T47D (cell line): ENCODE data around the gene ODAD3.
"Not testable (repeated sequence)": the region's sequence is repeated elsewhere in the genome, so short reads cannot be mapped to it uniquely, and the experiment has no call there.

Experiments used
- DNase-seq, 2 experiments: peaks; one replicate each; pipeline versions ENCODE4 v3.0.0 to v3.0.0-alpha.2; 2011 to 2012; ENCODE audit warnings: low read depth in 1 of 2, low spot score in 1 of 2
- JUND ChIP-seq: IDR thresholded peaks from 2 replicates; pipeline ENCODE4 v1.6.1; 2012; ENCODE audit warnings: low read depth
- in situ Hi-C: cut with HindIII; loops from 2 replicates; pipeline ENCODE4 v1.10.0; 2016; ENCODE audit warnings: low sequenced_read_pairs, low pct_unique_long_range_greater_than_20kb

Gene ODAD3

DNA sequence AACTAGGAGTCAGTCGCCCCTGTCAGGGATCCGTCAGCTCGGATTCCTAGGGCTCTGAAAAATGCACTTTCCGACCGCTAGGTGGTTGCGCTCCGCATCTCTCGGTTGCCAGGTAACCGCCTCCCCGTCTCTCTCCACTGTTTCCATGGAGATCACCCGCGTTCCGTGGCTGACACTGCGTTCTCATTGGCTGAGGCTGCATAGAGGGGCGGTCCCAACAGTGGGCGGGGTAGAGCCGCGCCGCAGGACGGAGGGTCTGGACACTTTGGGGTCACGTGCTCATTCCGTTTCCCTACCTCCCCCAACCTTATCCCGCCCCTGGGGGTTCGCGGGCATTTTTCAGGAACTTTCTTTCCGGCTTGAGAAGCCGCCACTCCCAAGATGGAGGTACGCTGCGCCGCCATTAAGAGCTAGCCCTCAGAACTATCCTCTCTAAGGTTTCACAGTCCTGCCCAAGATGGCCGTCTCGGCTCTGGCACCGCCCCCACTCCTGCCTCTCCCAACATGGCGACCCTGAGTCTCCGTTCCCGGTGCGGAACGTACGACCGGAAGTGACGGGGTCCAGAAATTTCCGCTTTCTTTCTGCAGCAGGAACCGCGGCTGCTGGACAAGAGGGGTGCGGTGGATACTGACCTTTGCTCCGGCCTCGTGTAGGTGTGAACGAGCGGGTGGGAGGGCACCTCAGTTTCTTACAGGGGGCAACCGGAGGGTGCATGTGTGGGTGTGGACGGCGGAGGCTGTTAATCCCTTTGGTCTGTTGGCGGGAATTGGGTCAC is at the start of gene ODAD3, which contains the start of gene PRKCSH:
ODAD3 (minus strand) TSS at position 65 of the 776 bp plus-strand sequence. CDS start 105 bp downstream, outside the sequence.
PRKCSH (plus strand) TSS at position 579 of the 776 bp plus-strand sequence. CDS start 483 bp downstream, outside the sequence.
- no peak for TF ChIP-seq JUND
- peak; percentile 86 to 99 for DNase-seq
- in situ Hi-C loops: no loop called here

DNA sequence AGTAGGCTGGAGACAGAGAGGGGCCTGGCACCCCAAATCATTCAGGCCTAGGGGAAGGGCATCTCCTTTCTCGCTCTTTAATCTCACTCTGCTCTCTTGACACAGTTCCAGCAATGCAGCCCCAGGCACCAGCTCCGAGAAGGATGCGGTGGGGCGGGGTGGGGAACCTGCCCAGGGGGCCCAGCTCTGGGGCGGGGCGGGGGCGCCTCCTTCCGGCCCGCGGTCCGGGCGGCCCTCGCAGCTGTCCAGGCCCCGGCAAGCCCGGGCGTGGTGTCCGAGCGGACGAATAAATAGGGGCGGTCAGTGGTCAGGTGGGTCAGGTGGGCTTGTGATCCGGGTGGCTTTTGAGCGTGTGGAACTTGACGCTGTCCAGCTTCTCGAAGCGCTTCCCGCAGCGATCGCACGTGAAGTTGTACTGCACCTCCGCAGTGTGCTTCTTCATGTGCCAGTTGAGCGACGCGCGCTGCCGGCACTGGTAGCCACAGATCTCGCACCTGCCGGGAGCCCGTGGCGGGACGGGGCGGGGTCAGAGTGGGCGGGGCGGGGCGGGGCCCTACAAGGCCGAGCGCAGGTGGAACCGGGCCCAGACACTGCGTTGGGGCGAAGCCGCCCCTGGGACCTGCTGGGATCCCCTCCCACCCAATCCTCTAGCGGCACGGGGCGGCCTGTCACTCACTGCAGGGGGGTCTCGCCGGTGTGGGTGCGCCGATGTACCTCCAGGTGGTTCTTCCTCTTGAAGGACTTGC is 48.6 kb upstream of the ODAD3 start:
- TF ChIP-seq JUND: no peak
- in situ Hi-C loops: no loop called here

DNA sequence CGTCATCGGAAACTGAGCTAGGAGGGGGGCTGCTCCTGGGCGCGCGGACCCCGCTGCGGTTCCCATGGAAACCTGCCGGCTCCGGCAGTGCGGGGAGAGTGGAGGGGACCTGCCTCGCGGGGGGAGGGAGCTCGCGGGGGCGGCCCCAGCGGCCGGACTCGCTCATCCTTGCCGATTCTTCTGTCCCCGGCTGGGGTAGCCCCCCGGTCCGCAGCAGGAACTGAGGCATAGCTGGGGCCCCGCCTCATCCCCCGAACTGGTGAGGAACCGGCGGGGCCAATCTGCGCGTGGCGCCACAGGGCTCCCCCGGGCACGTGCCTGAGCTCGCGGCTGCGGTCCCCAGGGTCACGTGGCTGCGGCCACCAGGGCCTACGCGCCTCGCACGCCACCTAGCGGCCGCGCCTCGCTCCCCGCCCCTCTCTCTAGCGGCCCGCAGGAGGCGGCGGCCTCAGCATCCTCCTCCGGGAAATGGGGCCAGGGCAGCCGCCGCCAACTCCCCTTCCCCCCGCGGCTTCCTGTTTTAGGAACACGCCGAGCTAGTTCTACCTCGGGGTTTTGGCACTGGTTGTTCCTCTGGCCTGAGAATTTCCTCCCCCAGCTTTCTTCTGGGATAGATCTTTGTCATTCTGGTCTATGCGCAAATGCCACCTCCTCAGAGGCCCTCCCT is 47.6 kb upstream of the ODAD3 start:
- in situ Hi-C loops: no loop called here
- no peak for TF ChIP-seq JUND
- DNase-seq: peak; percentile 74 to 90

More for the DNA sequence above, 48.6 kb upstream of the ODAD3 start:
- no peak for DNase-seq

DNA sequence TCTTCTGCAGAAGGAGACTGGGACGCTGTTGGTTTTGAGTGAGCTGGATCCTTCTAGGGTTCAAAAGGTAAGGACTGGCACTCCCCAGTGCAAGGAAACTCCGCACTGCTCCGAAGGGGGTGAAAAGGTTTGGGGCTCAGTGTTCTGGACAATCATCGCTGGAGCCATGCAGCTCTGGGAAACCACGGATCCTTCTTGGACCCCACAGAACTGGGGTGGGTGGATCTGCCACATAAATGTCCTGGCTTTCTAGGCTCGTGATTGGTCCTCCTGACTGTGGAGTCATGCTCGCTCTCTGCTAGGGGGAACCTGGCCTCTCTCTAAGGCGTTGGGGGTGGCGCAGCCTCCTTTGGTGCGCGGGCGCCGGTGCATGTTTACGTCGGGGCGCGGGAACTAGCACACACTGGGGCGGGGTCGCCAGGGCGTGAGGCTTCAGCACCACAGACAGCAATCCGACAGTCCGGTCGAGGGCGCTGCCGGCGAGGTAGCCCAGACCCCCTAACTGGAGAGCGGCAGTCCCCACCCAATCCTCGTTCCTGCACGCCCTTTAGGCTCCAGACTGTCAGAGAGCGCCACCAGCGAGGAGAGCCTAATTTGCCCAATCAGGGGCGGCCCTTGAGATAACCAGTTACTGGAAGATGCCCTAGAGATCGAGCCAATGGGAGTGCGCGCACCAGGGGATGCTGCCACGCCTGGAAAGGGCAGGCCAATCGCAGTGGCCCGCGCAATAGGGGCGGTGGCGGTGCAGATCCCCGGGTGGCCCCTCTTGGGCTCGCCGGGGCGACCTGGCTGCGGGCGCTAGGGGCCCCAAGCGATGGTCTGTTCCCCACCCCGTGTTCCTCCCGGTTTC is 46.8 kb upstream of the ODAD3 start:
- DNase-seq: no peak
- no peak for TF ChIP-seq JUND
- in situ Hi-C loops: no loop called here

DNA sequence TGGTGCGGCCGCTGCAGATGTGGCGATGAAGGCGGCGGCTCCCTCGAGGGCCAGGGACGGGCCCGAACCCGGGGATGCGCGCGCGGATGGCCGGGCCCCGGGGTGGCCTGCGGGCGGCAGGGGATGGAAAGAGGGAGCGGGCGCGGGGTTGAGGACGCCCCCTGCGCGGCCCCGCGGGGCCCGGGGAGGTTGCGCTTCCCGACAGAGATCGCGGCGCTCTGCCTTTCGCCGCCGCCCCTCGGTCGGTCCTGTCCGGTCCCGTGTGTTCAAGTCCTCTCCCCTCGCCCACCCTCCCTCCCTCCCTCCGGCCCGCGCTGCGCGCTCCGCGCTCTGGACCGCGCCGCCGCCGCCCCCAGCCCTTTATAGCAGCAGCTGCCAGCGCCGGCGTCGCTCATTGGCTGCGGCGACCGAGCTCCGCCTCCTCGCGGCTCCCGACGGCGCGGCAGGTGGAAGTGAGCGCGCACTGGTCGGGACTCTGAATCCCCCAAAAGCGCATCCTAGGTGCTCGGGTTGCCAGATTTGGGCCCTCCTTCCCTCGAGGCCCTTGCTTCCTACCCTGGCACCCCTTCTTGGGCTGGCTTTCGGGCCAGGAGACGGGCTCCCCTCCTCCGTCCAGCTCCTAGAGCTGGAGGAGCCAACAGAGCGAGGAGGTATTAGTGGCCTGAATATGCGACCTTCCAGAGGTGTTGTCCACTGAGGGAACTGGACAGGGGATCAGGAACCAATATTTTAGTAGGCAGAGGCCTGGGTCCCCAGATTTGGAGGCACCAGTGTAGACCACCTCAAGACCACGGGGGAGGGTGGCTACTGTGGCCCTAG is 46.0 kb upstream of the ODAD3 start, which contains the start of gene ELAVL3:
ELAVL3 (minus strand) TSS at position 332 of the 819 bp plus-strand sequence. CDS start 438 bp downstream, outside the sequence.
- in situ Hi-C loops: no loop called here
- DNase-seq: no peak
- TF ChIP-seq JUND: no peak

DNA sequence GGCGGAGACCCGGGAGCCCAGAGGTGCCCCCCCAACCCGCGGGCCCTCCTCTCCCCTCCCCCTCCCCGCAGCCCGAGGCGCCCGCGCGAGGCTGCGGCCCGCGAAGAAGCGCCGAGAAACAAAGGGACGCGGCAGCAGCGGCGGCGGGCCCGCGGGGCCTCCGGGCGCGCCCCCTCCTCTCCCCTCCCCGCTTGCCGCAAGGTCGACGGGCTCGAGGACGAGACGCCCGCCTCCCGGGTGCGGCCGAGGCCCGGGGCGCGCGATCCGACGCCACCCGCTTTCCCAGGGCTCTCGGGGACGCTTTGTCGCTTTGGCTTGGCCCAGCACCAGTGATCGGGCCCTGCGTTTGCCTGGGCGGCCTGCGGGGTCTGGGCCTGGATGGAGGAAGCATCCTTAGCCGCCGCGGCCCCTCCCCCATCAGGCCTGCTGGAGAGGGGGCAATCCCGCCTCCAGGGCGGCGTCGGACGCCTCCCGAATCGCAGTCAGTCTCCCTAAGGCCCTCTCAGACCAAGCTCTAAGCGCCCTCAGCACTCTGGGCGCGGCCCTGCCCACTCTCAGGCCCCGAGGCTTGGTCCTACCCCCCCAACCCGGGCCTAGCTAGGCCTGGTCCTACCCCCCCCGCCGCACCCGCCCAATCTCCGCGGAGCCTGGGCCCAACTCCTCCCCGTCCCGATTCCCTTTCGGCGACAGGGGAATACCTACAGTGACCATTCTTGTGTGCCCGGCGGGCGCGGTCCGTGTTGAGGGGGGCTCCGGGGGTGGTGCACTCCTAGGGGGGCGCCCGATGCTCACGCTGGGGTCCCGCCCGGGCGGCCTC is 45.2 kb upstream of the ODAD3 start:
- TF ChIP-seq JUND: no peak
- in situ Hi-C loops: no loop called here
- no peak for DNase-seq

DNA sequence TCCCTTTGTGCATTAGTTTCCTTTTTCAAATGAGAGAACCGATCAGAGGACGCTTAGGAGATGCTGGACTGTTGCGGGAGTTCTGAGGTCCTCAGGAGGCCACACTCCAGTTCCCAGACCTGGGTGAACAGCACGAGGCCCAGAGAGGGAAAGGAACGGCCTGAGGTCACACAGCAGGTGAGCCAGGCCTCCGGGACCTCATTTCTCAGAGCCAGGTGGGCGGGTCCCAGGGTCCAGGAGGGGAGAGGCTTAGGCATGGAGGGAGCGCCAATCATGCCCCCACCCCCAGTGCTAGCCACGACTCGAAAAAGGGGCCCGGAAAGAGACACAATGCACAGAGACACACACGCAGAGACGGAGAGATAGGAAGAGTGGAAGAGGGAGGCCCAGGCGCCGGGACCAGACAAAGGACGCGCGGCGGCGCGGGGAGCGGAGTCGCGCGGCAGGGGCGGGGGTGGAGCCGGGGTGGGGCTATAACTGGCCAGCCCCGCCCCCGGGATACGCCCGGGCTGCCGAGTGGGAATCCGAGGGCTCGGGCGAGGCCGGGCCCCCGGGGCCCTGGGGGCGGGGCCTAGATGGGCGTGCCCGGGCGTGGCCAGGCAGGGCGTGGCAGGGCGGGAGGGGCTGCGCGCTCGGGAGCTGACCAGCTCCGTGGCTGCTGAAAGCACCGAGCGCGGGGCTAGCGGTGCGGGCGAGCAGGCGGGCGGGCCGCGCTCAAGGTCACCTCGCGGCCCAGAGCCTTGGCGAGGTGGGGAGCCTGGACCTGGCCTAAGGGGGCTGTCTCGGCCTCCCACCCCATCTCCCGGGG is 44.4 kb upstream of the ODAD3 start:
- no peak for DNase-seq
- TF ChIP-seq JUND: no peak
- in situ Hi-C loops: no loop called here

- no peak for DNase-seq
- in situ Hi-C loops: no loop called here
These were observed 43.5 kb upstream of the ODAD3 start for GRCh38 chr19:11478167-11479089.

DNA sequence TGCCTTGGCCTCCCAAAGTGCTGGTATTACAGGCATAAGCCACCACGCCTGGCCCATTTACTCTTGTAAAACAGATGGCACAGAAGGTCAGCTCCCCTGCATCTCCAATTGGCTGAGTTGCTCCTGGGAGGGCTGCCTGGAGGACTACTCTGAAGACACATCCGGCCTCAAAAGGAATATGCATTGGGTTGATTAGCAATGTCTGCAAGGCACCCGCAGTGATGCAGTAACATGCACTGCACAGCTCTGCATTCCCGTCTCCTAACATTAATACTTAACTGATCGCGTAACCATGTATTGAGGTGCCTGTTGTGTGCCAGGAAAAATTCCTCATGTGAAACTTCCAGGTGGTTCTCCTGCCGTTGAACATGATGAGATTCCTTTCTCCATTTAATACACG is 40.9 kb upstream of the ODAD3 start:
- DNase-seq: no peak
- TF ChIP-seq JUND: no peak
- in situ Hi-C loops: no loop called here

More at GRCh38 chr19:11478167-11479089, 43.5 kb upstream of the ODAD3 start:
- TF ChIP-seq JUND: no peak

DNA sequence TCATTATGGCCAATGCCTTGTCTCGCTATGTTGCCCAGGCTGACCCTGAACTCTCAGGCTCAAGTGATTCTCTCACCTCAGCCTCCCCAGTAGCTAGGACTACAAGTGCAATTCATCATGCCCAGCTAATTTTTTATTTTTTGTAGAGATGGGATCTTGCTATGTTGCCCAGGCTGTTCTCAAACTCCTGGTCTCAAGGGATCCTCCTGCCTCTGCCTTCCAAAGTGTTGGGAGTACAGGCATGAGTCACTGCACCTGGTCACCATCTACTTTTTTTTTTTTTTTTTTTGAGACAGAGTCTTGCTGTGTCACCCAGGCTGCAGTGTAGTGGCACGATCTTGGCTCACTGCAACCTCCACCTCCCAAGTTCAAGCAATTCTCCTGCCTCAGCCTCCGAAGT is 40.4 kb upstream of the ODAD3 start:
- DNase-seq, in situ Hi-C loops: not testable (repeated sequence)
